Measurements from ENCODE around the gene HPN.
"Not testable (repeated sequence)": the region's sequence is repeated elsewhere in the genome, so short reads cannot be mapped to it uniquely, and the experiment has no call there.

Gene HPN

GRCh38 chr19:35042954-35043604 lies 1.6 kb downstream of the HPN start:
- no peak for DNase-seq (ENCODE audit: low read depth, low spot score)

DNA sequence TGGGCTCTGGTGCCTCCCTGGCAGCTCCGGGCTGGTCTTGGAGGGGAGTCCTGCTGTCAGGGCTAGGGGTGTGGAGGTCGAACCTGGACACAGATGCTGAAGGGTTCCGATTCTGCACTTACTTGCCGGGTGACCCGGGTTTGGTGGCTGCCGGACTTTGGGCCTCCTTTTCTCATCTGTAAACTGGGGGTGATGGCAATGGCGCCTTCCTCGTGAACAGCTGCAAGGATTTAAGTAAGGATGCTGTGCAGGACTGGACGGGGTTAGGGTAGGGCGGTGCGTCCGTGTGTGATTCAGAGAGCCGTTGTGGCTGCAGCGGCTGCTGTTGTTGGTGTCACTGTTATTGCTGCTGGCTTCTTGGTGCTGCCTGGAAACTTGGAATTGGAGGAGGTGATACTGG lies 2.4 kb downstream of the HPN start:
- no peak for DNase-seq (ENCODE audit: low read depth, low spot score)

- peak; percentile 50 for DNase-seq (ENCODE audit: low read depth, low spot score)
Observed at GRCh38 chr19:35044317-35045117, 3.0 kb downstream of the HPN start.

- DNase-seq (ENCODE audit: low read depth, low spot score): no peak
Observed at GRCh38 chr19:35045667-35046300, 4.3 kb downstream of the HPN start.

GRCh38 chr19:35046461-35046860 lies 4.9 kb downstream of the HPN start:
- DNase-seq (ENCODE audit: low read depth, low spot score): no peak

- no peak for DNase-seq (ENCODE audit: low read depth, low spot score)
Observed at GRCh38 chr19:35048911-35049411, 7.4 kb downstream of the HPN start.

DNA sequence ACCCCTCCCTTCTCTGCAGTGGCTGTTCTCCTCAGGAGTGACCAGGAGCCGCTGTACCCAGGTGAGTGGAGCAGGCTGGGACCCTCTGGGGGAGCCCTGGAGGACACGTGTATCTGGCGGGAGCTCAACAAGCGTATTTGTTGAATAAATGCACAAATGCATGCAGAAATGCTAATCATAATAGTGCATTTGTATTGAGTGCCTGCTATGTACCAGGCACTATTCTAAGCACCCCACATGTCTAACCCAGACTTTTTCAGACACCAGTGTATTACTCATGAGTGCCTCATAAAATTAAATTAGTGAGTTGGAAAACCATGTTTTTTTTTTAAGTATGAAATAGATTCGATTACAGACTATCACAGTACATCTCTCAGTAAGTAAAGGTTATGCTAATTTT lies 7.9 kb downstream of the HPN start:
- no peak for DNase-seq (ENCODE audit: low read depth, low spot score)

GRCh38 chr19:35050662-35051061 lies 9.1 kb downstream of the HPN start:
- DNase-seq (ENCODE audit: low read depth, low spot score): not testable (repeated sequence)

DNA sequence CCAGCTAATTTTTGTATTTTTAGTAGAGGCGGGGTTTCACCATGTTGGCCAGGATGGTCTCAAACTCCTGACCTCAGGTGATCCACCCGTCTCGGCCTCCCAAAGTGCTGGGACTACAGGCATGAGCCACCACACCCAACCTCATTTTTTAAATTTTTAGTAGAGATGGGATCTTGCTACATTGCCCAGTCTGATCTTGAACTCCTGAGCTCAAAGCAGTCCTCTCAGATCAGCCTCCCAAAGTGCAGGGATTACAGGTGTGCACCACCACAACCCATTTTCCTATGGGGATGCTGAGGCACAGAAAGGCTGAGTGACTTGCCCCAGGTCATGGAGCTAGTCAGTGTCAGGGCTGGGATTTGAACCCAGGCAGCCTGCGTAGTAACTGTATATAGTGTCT lies 9.7 kb downstream of the HPN start:
- not testable (repeated sequence) for DNase-seq (ENCODE audit: low read depth, low spot score)

GRCh38 chr19:35051796-35052195 lies 10.3 kb downstream of the HPN start:
- DNase-seq (ENCODE audit: low read depth, low spot score): no peak

DNA sequence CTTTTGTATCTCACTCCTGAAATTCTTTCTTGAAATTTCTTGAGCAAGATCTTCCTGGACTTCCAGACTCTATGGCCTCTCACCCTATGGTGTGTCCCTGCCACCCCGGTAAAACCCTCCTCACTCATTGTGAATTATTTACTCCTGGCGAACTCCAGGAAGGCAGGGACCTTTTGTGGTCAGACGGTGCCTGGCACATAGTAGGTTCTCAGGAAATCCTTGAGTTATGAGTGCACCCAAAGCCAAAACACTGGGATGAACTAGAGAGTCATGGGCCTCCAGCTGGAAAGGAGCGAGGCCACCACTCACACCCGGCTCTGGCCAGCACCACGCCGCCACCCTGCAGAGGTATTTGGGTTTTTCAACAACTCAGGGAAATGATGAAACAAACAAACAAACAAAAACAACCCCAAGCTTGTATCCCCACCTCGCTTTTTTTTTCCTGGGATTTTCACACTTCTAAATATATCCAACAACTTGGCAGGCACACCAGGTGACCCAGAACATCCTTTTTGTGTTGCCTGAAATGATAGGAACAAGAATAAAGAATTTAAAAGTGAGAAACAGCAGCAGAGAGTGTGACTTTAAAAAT lies 11.2 kb downstream of the HPN start:
- DNase-seq (ENCODE audit: low read depth, low spot score): no peak

DNA sequence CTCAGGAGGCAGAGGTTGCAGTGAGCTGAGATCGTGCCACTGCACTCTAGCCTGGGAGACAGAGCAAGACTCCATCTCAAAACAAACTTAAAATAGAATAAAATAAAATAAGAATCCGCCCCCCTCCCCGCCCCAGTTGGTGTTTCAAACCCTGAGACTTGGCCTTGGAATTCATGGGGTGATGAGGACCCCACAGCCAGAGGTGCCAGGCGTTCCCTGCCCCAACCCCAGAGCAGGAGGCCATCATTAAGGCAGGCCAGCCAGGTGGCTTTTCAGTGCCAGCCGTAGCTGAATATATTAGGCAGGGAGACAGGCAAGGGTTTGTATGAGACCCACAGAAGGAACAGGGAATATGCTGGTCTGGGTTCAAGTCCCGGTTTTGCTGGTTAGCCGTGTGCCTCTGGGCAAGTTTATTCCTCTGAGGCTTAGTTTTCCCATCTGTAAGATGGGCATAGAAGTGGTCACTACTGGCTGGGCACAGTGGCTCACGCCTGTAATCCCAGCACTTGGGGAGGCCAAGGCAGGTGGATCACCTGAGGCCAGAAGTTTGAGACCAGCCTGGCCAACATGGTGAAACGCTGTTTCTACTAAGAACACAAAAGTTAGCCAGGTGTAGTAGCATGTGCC lies 12.3 kb downstream of the HPN start:
- no peak for DNase-seq (ENCODE audit: low read depth, low spot score)

DNA sequence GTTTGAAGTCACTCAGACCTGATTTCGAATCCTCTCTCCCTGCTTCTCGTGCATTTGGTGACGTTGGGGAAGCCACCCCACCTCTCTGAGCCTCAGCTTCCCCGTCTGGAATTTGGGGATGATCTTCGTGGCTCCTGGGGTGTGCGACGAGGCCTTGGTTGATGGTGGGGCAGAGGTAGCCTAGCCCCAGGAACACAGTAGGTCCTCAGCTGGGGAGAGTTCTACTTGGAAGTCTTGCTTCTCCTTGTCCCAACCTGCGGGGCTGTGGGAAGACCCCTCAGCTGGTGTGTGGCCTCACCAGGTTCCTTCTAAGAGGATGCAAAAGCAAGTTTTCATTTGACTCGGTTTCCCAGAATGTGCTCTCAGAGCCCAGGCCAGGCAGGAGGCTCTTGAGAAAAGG lies 13.1 kb downstream of the HPN start:
- DNase-seq (ENCODE audit: low read depth, low spot score): no peak

DNA sequence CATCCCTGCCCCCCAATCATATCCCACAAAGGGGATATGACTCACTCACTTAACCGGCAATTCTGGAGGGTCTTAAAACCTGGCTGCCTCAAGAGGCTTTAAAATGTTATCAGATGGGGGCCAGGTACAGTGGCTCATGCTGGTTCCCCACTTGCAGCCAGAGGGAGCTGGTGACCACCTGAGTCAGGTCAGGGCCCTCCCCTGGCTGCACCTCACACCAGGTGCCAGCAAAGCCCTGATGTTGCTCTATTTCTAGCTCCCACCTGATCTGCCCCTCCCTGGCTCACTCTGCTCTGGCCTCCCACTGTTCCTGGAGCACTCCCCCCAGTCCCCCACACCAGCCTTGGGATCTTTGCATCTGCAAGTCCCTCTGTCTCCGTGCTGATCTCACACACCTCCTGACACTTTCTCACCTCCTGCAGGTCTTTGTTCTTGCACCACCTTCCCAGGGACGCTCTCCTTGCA lies 14.2 kb downstream of the HPN start:
- no peak for DNase-seq (ENCODE audit: low read depth, low spot score)

- DNase-seq (ENCODE audit: low read depth, low spot score): no peak
Observed at GRCh38 chr19:35056513-35057063, 15.1 kb downstream of the HPN start.

DNA sequence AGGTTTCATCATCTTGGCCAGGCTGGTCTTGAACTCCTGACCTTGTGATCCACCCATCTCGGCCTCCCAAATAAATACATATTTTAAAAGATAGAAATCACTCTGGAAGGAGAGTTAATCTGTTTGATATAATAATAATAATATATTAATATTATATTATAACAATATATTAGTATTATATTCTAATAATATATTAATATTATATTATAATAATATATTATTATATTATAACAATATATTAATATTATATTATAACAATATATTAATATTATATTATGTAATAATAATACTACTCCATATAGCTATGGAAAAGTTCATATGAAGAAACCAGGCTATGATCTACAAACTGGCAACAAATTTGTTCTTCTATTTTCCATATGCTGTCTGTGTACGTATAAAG lies 16.8 kb downstream of the HPN start:
- no peak for DNase-seq (ENCODE audit: low read depth, low spot score)

- DNase-seq (ENCODE audit: low read depth, low spot score): no peak
Observed at GRCh38 chr19:35059006-35059798, 17.7 kb downstream of the HPN start.

- DNase-seq (ENCODE audit: low read depth, low spot score): no peak
Observed at GRCh38 chr19:35059799-35060091, 18.2 kb downstream of the HPN start.

DNA sequence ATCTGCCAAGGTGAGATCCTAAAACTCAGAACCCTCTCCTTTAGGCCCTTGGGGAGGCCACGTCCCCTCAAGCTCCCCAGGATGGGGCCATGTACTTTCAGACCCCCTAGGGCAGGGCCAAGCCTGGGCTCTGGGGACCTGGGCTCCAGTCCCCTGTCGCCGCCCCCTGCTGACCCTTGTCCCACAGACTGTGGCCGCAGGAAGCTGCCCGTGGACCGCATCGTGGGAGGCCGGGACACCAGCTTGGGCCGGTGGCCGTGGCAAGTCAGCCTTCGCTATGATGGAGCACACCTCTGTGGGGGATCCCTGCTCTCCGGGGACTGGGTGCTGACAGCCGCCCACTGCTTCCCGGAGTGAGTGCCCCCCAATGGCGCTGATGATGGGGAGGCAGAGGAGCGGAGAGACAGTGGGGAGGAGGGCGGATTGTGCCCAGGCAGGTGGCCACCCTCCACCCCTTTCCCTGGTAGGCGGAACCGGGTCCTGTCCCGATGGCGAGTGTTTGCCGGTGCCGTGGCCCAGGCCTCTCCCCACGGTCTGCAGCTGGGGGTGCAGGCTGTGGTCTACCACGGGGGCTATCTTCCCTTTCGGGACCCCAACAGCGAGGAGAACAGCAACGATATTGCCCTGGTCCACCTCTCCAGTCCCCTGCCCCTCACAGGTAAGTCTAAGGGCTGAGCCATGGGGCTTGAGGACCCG lies 18.8 kb downstream of the HPN start:
- DNase-seq (ENCODE audit: low read depth, low spot score): no peak

Measured in activated CD4-positive, CD25-positive, alpha-beta regulatory T cell treated with anti-CD3 and anti-CD28 coated beads, Interleukin-2, amount 50 U/mL, for 16 hours (primary cell).